ENCODE results near the gene DYNC2H1.

DYNC2H1 gene

DNA sequence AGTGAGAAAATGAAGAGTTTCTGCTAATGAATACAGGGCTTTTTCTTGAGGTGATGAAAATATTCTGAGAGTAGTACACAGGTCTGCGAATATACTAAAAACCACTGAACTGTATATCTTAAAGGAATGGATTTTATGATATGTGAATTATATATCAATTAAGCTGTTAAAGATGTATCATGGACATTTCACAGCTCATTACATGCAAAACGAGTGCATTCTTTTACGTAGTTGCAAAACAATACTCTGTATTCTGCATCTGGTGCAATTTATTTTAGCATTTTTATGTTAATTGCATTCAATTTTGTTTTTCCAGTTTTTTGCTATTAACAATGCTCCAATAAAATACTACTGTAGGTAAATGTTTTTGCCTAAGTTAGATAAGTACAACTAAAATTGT, 411.6 kb downstream of the DYNC2H1 start:
- TF ChIP-seq, protein P1, sequence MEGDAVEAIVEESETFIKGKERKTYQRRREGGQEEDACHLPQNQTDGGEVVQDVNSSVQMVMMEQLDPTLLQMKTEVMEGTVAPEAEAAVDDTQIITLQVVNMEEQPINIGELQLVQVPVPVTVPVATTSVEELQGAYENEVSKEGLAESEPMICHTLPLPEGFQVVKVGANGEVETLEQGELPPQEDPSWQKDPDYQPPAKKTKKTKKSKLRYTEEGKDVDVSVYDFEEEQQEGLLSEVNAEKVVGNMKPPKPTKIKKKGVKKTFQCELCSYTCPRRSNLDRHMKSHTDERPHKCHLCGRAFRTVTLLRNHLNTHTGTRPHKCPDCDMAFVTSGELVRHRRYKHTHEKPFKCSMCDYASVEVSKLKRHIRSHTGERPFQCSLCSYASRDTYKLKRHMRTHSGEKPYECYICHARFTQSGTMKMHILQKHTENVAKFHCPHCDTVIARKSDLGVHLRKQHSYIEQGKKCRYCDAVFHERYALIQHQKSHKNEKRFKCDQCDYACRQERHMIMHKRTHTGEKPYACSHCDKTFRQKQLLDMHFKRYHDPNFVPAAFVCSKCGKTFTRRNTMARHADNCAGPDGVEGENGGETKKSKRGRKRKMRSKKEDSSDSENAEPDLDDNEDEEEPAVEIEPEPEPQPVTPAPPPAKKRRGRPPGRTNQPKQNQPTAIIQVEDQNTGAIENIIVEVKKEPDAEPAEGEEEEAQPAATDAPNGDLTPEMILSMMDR (conservative IDR thresholded peaks at IDR 0.05; ENCODE audit: low read length) = no peak
- no peak overlapping the region for H3K4me3 ChIP-seq (ENCODE audit: low read length)
- DNase-seq (ENCODE audit: low read depth) = no peak

DNA sequence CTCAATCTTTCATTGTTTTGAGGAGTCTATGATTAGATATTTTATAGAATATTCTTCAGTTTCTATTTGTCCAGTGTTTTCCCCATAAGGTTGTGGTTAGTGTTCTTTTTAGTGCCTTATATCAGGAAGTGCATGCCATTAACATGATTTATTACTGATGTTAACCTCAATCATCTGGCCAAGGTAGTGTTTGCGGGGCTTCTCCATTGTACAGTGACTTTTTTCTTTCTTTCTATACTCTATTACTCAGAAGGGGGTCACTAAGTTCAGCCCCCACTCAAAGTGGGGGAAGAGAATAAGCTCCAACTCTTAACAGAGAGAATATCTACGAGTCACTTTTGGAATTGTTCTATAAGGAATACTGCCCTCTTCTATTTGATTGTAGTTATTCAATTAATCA, 415.8 kb downstream of the DYNC2H1 start:
- TF ChIP-seq, protein P1 (conservative IDR thresholded peaks at IDR 0.05; ENCODE audit: low read length) = no peak
- no peak overlapping the region for H3K4me3 ChIP-seq (ENCODE audit: low read length)
- peak; percentile 60 for DNase-seq (ENCODE audit: low read depth)

DNA sequence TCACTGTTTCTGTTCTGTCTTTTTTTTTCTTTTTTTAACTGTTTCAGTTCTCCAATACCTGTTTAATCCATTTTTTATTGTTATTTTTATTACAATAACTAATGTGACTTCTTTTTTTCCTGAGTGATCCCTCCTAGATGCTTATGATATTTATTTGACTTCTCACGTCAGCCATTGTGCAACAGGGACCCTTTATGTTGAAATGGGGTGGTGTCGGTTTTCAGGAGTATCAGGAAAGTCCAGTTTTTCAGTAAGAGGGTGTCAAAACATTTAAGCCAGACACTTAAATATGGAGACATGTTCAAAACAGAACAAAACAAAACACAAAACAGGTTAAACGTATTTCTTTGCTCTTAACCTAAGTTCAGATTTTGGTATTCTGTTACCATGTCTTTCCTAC, 418.8 kb downstream of the DYNC2H1 start:
- TF ChIP-seq, protein P1 (conservative IDR thresholded peaks at IDR 0.05; ENCODE audit: low read length) = no peak
- H3K4me3 ChIP-seq (ENCODE audit: low read length) = no peak overlapping the region
- DNase-seq (ENCODE audit: low read depth) = no peak

DNA sequence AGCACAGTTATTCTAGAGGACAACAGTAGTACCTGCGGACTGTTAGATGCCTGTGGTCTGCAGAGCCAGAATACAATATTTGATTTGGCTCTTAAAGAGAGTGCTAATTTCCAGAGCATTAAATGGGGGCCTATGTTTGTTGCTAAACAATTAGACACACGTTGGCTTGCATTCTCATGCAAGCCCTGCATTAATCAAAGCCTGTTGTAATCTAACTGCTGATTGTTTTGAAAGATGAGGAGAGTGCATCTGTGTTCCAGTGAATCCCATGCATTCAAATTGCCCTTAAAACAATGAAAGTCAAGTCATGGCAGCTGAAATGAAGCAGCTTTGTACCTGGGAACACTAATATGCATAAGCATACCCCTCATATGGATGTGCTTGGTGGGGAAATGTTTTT, 419.4 kb downstream of the DYNC2H1 start:
- peak; percentile 46 for DNase-seq (ENCODE audit: low read depth)
- H3K4me3 ChIP-seq (ENCODE audit: low read length) = no peak overlapping the region
- TF ChIP-seq, protein P1 (conservative IDR thresholded peaks at IDR 0.05; ENCODE audit: low read length) = no peak

DNA sequence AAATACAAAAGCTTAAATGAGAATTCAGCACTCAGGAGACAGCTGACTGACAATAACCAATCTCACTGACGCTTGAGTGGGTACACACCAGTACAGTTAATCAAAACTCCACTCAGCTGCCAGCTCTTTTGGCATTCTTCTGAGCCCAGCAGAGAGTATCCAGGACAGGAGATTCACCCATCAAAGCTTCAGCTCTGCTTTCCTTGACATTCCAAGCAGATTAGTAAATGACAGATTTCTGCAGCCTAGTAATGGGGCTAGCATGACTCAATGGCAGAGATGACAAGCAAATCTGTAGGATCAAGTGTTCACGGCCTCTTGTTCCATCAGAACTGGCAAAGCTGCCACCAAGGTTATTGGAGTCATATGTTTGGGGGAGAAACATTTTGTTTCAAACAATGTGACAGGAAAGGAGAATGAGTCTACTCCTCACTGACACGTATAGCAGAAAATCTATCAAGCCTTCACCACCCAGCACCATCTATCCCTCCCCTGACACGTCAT, 420.0 kb downstream of the DYNC2H1 start:
- peak; percentile 88 for DNase-seq (ENCODE audit: low read depth)
- TF ChIP-seq, protein P1 (conservative IDR thresholded peaks at IDR 0.05; ENCODE audit: low read length) = no peak
- H3K4me3 ChIP-seq (ENCODE audit: low read length) = no peak overlapping the region; the same call in 1 of the 2 replicates

Measured in AG10803 (cell line).